Measurements from ENCODE around the gene TIMM10.

Gene TIMM10

GRCh38 chr11:57530596-57531507 is at the start of gene TIMM10:
TSS of gene TIMM10 (minus strand) at chr11:57530754. CDS start at chr11:57530189, 565 bp downstream.
- DNase-seq, result peak; percentile 93

DNA sequence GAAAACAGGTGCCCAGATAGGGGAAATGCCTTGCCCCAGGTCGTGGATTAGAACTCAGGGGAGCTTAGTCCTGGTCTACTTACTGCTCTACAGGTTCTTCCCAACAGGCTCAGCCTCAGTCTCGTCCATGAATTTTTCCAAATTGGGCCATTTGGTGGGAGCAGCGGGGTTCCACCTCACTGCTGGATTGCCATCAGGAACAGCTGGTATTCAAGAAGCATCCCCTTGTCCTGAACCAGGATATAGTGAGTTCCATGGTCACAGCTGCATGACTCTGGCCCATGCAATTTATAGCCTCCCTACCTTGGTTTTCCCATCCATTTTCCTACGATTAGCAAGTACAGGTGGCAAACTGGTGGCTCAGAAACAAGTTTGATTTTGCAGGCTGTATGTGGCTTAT is 43.5 kb upstream of the TIMM10 start:
- no peak for DNase-seq

- no peak for DNase-seq
Measured at GRCh38 chr11:57571606-57572005, 41.1 kb upstream of the TIMM10 start.

- DNase-seq, result no peak
Measured at GRCh38 chr11:57568330-57568766, 37.8 kb upstream of the TIMM10 start.

DNA sequence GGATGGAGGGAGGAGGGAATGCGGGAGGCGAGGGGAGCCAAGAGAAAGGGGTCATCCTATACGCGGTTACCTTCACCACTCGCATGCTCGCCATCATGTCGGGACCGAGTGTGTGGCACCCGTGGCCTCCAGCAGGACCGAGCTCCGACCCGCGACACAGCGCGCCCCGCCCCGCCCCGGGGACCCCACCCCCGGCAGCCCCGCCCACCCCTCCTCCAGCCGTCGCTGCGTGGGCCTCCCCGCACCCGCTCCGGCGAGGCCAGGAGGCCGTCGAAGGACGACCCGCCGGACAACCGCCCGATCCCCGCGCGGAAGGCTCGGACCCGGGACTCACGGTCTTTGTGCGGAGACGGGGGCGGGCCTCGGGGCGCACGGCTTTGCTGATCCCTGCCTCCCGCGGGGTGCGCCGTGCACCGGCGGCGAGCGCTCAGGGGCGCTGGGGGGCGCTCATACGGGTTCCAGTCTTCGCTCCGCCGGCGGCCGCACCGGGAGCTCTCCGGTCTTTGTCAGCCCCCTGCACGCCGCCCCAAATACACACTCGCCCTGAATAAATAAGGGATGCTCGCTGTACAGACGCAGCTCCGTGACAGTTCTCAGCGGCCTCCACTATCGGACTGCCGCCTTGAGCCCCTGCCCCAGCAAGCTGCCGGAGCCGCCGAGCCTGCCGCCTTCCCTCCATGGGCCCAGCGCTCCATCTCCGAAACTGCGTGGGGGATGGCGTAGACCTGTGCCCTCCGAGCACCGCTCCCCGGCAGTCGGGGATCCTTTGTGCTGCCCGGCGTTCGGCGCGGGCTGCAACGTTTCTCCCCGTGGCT is 37.2 kb upstream of the TIMM10 start, which contains the start of gene UBE2L6:
Gene UBE2L6, minus strand, starts transcription at position 158 of the 815 bp plus-strand sequence. Its CDS starts 61 bp downstream, at position 97.
- peak; percentile 83 for DNase-seq

GRCh38 chr11:57566905-57567514 is 36.5 kb upstream of the TIMM10 start:
- DNase-seq, result peak; percentile 3

DNA sequence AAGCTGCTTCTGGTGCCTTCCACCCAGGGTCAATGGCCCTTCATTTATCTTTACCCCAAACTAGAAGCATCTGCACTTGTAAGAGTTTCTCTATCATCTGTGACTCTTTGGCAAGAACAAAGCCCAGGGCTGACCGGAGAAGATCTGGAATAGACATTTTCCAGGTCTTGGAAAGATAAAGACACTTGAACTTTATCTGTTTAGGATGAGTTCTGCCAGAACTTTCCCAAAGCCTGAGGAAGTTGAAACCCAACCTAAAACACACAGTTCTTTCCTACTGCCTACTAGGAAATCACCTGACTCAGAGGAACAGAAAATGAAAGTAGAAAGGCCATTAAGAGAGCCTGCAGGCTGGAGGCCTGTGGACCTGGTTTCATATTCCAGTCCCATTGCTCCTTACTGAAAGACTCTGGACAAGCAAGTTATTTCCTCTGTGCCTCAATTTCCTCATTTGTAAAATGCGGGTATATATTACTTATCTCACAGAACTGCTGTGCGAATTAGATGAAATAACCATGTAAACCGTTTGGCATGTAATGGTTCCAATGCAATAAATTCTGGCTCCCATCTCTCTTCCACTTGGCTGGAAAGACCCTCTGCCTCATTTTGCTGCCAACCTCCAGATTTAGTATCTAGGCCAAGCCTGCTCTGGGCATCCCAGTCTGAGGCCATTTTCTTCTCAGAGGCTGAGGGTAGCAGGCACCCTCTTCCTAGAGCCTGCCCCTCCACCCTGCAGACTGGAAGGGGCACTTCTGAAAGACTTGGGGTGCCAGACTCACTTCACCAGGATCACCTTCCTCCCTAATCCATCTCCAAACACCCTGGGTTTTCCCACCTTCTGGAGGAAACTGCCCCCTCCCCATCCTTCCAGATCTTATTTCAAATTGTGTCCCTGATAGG is 35.7 kb upstream of the TIMM10 start:
- peak; percentile 3 for DNase-seq

DNA sequence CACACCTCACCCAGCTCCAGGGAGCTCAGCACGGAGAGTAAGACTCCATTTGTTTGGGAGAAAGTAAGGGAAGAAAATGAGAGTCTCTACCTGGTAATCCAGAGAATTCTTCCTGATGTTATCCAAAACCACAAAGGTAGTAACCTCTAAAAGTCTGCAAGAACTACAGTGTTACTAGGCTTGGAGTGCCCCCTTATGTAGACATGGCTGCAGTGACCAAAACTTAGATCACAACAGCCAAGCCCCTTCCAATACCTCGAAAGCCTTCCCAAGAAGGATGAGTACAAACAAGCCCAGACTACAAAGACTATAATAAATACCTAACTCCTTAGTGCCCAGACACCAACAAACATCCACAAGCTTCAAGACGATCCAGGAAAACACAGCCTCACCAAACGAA is 32.0 kb upstream of the TIMM10 start:
- no peak for DNase-seq

DNA sequence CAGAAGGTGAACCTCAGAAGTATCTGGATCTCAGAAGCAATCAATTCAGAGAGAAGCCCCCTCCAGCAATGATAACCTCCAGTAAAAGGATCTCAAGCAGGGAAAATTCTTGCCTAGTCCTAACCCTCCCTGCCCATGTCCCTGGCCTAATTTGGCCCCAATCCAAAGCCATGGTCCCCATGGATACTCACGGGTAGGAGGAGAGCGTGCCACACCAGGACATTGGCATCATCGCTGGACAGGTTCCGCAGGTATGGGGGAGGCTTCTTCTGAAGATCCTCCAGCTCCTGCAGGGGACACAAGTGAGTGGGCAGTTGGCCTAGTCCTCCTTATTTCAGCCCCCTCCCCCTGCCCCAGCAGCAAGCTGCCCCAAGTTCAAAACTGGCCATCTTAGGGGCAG is 29.6 kb upstream of the TIMM10 start:
- no peak for DNase-seq

DNA sequence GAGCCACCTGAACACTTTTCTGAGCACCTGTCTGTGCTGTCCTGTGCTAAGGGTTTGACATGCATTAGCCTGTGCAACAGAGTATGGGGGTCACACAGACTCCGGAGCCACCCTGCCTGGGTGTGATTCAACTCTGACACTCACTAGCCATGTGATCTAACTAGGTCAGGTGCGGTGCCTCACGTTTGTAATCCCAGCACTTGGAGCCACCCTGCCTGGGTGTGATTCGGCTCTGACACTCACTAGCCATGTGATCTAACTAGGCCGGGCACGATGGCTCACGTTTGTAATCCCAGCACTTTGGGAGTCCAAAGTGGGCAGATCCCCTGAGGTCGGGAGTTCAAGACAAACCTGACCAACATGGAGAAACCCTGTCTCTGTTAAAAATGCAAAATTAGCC is 25.5 kb upstream of the TIMM10 start:
- no peak for DNase-seq

DNA sequence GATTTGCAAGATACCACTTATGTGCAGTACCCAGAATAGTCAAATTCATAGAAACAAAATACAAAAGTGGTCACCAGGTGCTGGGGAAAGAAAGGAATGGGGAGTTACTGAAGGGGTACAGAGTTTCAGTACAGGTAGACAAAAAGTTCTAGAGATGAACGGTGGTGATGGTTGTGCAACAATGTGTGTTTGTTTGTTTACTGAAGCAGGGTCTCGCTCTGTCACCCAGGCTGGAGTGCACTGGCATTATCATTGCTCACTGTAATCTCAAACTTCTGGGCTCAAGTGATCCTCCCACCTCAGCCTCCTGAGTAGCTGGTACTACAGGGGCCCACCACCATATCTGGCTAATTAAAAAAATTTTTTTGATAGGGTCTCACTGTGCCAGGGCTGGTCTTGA is 24.8 kb upstream of the TIMM10 start:
- DNase-seq, result no peak

- DNase-seq, result no peak
Measured at GRCh38 chr11:57552479-57552878, 21.9 kb upstream of the TIMM10 start.

DNA sequence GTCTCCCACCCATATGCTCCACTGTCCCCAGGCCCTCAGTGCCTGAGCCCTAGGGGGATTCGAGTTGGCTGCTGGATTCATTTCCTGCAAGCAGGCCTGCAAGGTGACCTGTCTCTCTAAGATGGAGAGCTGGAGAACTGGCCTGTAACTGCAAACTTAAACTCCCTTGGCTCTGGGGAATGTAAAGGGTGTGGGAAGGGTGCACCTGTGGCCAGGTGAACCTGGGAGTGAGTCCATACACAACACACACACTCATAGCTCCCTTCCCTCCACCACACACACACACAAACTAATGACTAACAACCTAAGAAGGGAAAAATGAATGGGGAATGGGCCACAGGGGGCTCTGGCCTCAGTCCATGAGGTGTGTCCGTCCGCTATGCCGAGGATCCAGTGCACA is 21.4 kb upstream of the TIMM10 start:
- DNase-seq, result no peak

DNA sequence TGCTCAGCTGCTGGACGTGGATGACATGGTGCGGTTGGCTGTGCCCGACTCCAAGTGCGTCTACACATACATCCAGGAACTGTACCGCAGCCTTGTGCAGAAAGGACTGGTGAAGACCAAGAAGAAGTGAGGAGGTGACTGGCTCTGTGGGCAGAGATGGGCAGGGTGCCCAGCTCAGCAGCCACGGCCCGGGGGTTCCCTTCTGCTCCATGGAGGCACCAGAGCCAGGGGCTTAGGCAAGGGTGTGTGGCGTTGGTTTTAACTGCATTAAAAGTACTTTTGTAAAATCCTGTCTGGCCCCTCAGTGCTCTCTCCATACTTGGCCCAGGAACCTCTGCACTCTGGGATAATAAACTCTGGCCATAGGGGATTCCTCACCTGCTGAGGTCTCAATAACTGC is 19.4 kb upstream of the TIMM10 start:
- DNase-seq, result no peak

- no peak for DNase-seq
Measured at GRCh38 chr11:57547854-57548377, 17.4 kb upstream of the TIMM10 start.

GRCh38 chr11:57546869-57547475 is 16.4 kb upstream of the TIMM10 start:
- DNase-seq, result no peak

DNA sequence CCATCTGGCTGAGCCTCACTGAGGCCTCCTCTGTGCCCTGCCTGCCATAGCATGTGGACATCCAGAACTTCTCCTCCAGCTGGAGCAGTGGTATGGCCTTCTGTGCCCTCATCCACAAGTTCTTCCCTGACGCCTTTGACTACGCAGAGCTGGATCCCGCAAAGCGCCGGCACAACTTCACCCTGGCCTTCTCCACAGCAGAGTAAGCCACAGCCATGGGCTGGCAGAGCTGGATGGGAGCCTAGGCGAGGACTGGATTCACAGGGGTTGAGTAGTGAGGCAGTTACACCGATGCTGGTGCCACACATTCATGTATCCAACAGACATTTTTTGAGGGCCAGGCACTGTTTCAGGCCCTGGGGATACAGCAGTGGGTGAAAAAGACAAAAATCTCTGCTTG is 15.9 kb upstream of the TIMM10 start:
- DNase-seq, result no peak

GRCh38 chr11:57545883-57546282 is 15.3 kb upstream of the TIMM10 start:
- DNase-seq, result no peak

GRCh38 chr11:57544566-57544965 is 14.0 kb upstream of the TIMM10 start:
- DNase-seq, result no peak

DNA sequence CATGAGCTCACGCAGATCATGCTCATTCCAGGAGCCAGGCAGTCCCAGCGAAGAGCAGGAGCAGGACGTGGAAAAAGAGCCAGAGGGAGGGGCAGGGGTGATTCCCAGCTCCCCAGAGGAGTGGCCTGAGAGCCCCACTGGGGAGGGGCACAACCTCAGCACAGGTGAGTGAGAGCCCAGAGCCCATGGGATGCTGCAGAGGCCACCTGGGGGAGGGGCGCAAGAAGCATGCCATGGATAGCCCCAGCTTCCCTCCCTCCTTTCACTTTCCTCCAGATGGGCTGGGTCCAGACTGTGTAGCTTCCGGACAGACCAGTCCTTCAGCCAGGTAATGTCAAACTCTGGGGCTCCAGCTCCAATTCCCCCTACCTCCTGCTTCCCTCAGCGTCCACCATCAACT is 13.0 kb upstream of the TIMM10 start:
- DNase-seq, result no peak

GRCh38 chr11:57542582-57542981 is 12.0 kb upstream of the TIMM10 start:
- no peak for DNase-seq

DNA sequence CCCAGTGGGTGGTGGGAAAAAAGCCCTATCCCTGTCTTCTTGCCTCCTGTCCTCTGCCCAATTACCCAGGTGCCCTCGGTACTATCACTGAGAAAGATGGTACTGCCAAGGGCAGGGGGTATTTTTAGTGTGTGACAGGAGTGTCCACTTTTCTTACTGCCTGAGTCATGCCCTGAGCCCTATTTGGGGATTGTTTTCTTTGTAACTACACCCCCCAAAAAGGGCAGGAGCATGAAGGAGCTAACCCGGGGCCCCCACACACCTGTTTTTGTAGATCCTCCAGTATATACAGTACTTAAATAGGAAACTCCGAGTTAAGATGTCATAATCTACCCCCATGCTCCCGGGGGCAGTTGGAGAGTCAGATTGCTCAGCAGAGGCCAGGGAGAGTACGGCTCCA is 10.6 kb upstream of the TIMM10 start:
- no peak for DNase-seq
